K562 (cell line): Measurements from ENCODE around the gene TECPR2. TPM values are rescaled to one million over a fixed set of nuclear protein-coding genes. Genes with fewer than 3 reads are reported as not detected.

Experiments
- AFF1 ChIP-seq, 2 experiments: fragments of 450-650 bp; IDR thresholded peaks; 2 replicates each; pipeline ENCODE4 v1.6.1; 2018; ENCODE audit warnings: mild to moderate bottlenecking in 2 of 2, low read depth in 1 of 2; ENCODE audit not compliant: partially characterized antibody in 2 of 2
- ARID1B ChIP-seq: fragments of 450-650 bp; IDR thresholded peaks from 2 replicates; pipeline ENCODE4 v1.6.1; 2016; ENCODE audit warnings: antibody characterized with exemption, mild to moderate bottlenecking, inconsistent platforms
- C11orf30 ChIP-seq: fragments of 450-650 bp; IDR thresholded peaks from 2 replicates; pipeline ENCODE4 v1.6.1; 2016; ENCODE audit warnings: low read depth, mild to moderate bottlenecking
- CXXC5 ChIP-seq: fragments of 250-450 bp; sonication (Bioruptor Pico); IDR thresholded peaks from 2 replicates; pipeline ENCODE4 v1.8.0; 2022; ENCODE audit warnings: inconsistent platforms, mild to moderate bottlenecking, moderate library complexity
- ESRRB ChIP-seq: fragments of 250-450 bp; sonication (Bioruptor Pico); IDR thresholded peaks from 2 replicates; pipeline ENCODE4 v1.5.0; 2020; ENCODE audit warnings: mild to moderate bottlenecking, moderate library complexity, borderline replicate concordance
- GATAD2B ChIP-seq: fragments of 450-650 bp; IDR thresholded peaks from 2 replicates; pipeline ENCODE4 v1.6.1; 2017; ENCODE audit warnings: mild to moderate bottlenecking, borderline replicate concordance
- HCFC1 ChIP-seq: IDR thresholded peaks from 2 replicates; pipeline ENCODE4 v1.6.1; 2012; ENCODE audit warnings: low read depth, low read length, improper control_type of control experiment
- HNRNPL ChIP-seq: fragments of 200-400 bp; formaldehyde crosslinking; IDR thresholded peaks from 2 replicates; pipeline ENCODE4 v1.6.1; 2017; ENCODE audit warnings: low read depth, mild to moderate bottlenecking, low read length
- KAT7 ChIP-seq: sonication (generic); formaldehyde crosslinking; IDR thresholded peaks from 2 replicates; pipeline ENCODE4 v1.8.0; 2022; ENCODE audit warnings: missing genetic modification reagents, mild to moderate bottlenecking, borderline replicate concordance
- KDM4B ChIP-seq, 2 experiments: fragments of 450-650 bp in 1 of 2; sonication (generic) in 1 of 2; IDR thresholded peaks; 2 replicates each; pipeline ENCODE4 v1.6.1; 2016 to 2017; ENCODE audit warnings: borderline replicate concordance in 2 of 2, antibody characterized with exemption in 1 of 2, low read depth in 1 of 2, mild to moderate bottlenecking in 1 of 2
- KHSRP ChIP-seq: fragments of 450-650 bp; IDR thresholded peaks from 2 replicates; pipeline ENCODE4 v1.6.1; 2017
- LCOR ChIP-seq: sonication (generic); formaldehyde crosslinking; IDR thresholded peaks from 2 replicates; pipeline ENCODE4 v1.8.0; 2022; ENCODE audit warnings: mild to moderate bottlenecking, missing genetic modification reagents
- MYC ChIP-seq, 2 experiments: fragments of 250-450 bp in 1 of 2; sonication (Bioruptor Pico) in 1 of 2; IDR thresholded peaks; 2 replicates each; pipeline versions ENCODE4 v1.5.1 to v1.6.1; 2012 to 2021; ENCODE audit warnings: low read depth in 2 of 2, borderline replicate concordance in 1 of 2, improper control_type of control experiment in 1 of 2, low read length in 1 of 2, mild to moderate bottlenecking in 1 of 2, moderate library complexity in 1 of 2
- NRF1 ChIP-seq, 2 experiments: fragments of 450-650 bp; IDR thresholded peaks in 1 of 2; conservative IDR thresholded peaks in 1 of 2; 2 replicates each; pipeline ENCODE4 v1.6.1; 2014; ENCODE audit warnings: mild to moderate bottlenecking in 2 of 2
- PCBP1 ChIP-seq: fragments of 200-400 bp; formaldehyde crosslinking; IDR thresholded peaks from 2 replicates; pipeline ENCODE4 v1.6.1; 2018; ENCODE audit warnings: mild to moderate bottlenecking, low read depth, low read length; ENCODE audit not compliant: poor library complexity, severe bottlenecking
- PHB2 ChIP-seq: fragments of 450-650 bp; IDR thresholded peaks from 2 replicates; pipeline ENCODE4 v1.6.1; 2017; ENCODE audit warnings: low read depth
- PHF20 ChIP-seq: fragments of 450-650 bp; IDR thresholded peaks from 2 replicates; pipeline ENCODE4 v1.6.1; 2018; ENCODE audit not compliant: partially characterized antibody
- SIN3B ChIP-seq: fragments of 450-650 bp; IDR thresholded peaks from 2 replicates; pipeline ENCODE4 v1.6.1; 2017; ENCODE audit warnings: low read depth, mild to moderate bottlenecking, moderate library complexity
- SMAD4 ChIP-seq: fragments of 250-450 bp; sonication (Bioruptor Pico); conservative IDR thresholded peaks from 2 replicates; pipeline ENCODE4 v1.8.0; 2021; ENCODE audit warnings: inconsistent platforms, mild to moderate bottlenecking, moderate library complexity
- TBL1XR1 ChIP-seq, 2 experiments: IDR thresholded peaks; 2 replicates each; pipeline ENCODE4 v1.6.1; 2012; ENCODE audit warnings: improper control_type of control experiment in 2 of 2, low read length in 2 of 2, mild to moderate bottlenecking in 1 of 2
- TFAP4 ChIP-seq: sonication (generic); formaldehyde crosslinking; IDR thresholded peaks from 2 replicates; pipeline ENCODE4 v1.8.0; 2022; ENCODE audit warnings: missing genetic modification reagents, mild to moderate bottlenecking, moderate library complexity, borderline replicate concordance
- ZNF311 ChIP-seq: fragments of 250-450 bp; sonication (Bioruptor Pico); IDR thresholded peaks from 2 replicates; pipeline ENCODE4 v1.4.0; 2020; ENCODE audit warnings: mild to moderate bottlenecking, moderate library complexity
- ZNF764 ChIP-seq: fragments of 250-450 bp; sonication (Bioruptor Pico); IDR thresholded peaks from 2 replicates; pipeline ENCODE4 v1.4.0; 2020; ENCODE audit warnings: low read depth, mild to moderate bottlenecking, moderate library complexity
- polyA plus RNA-seq, 8 experiments: library from polyadenylated mRNA; depleted of rRNA in 4 of 8; stranded (reverse) in 5 of 8; unstranded in 3 of 8; fragments of >200 nt; fragmentation: Nextera tagmentation in 2 of 8; fragmentation: Illumina TruSeq in 1 of 8; extraction: Ambion mirVana in 2 of 8; extraction: Trizol in 1 of 8; gene quantifications; 2 replicates each; pipeline versions ENCODE4 v1.2.1 to v1.2.3, GENCODE V29; 2011 to 2014; ENCODE audit warnings: inconsistent platforms in 1 of 8, missing spikeins in 1 of 8
- total RNA-seq, 7 experiments: library from RNA; depleted of rRNA in 6 of 7; stranded (reverse); fragments of >200 nt in 6 of 7; fragmentation: Illumina TruSeq in 2 of 7; extraction: Trizol in 2 of 7; gene quantifications; 2 replicates each; pipeline versions ENCODE4 v1.2.1 to v1.2.3, GENCODE V29; 2011 to 2021; ENCODE audit warnings: low replicate concordance in 1 of 7

The TECPR2 gene
- total and polyA plus RNA-seq, 9 of the 15 experiments (the other 6 are each of a cell fraction or from before 2014, with no cell fraction given): 0.04 to 3.0 (median 0.83) TPM

- TF ChIP-seq AFF1 (IDR thresholded peaks at IDR 0.05; ENCODE audit: low read depth in 1 of 2, partially characterized antibody in 2 of 2) (no peak), KHSRP (peak; percentile 48; the same call in 1 of the 2 replicates), MYC (IDR thresholded peaks at IDR 0.05; ENCODE audit: low read depth, low read length) (peak; percentile 70), MYC (CRISPR knock-in tag; IDR thresholded peaks at IDR 0.05; ENCODE audit: borderline replicate concordance, low read depth) (no peak), NRF1 (conservative IDR thresholded peaks at IDR 0.05 in 1 of 2, IDR thresholded peaks at IDR 0.05 in 1 of 2) (no peak), ARID1B (0 out of 2 replicates have a peak, but pooled peaks have one; percentile 10), HNRNPL (no peak), SMAD4 (peak; percentile 67), LCOR (CRISPR knock-in tag) (peak; percentile 48; the same call in 1 of the 2 replicates), TBL1XR1 (IDR thresholded peaks at IDR 0.05; ENCODE audit: low read length in 2 of 2) (peak in 1 of 2 experiments; percentile 50; a peak in 1 of 4 replicates), TFAP4 (peak; percentile 62; the same call in 1 of the 2 replicates), C11orf30 (peak; percentile 90), GATAD2B (peak; percentile 62; the same call in 1 of the 2 replicates), CXXC5 (peak; percentile 83), HCFC1 (peak; percentile 81), ESRRB (CRISPR knock-in tag) (no peak), ZNF311 (no peak), PHF20 (peak; percentile 55), ZNF764 (CRISPR knock-in tag) (no peak), PCBP1 (no peak), KDM4B (IDR thresholded peaks at IDR 0.05; ENCODE audit: borderline replicate concordance in 2 of 2, low read depth in 1 of 2) (0 out of 4 replicates have a peak, but pooled peaks of 1 of the 2 experiments have one; percentile 21), SIN3B (peak; percentile 95), PHB2 (no peak), KAT7 (peak; percentile 77; the same call in 1 of the 2 replicates)
These were observed 43.2 kb upstream of the TECPR2 start, which contains the start of gene ZNF839 (continued) for GRCh38 chr14:102319351-102320032.
